H9 (cell line): ENCODE results near the gene CUBN. TPM values are rescaled to one million over a fixed set of nuclear protein-coding genes. Genes with fewer than 3 reads are reported as not detected.

Experiments
- DNase-seq: peaks from one replicate; pipeline ENCODE4 v3.0.0-alpha.2; 2017
- H2AFZ ChIP-seq: one replicate; pipeline ENCODE4 v1.6.1; 2013; ENCODE audit warnings: mild to moderate bottlenecking, low read length, control low read depth, moderate library complexity
- H2AK5ac ChIP-seq: 2 replicates; pipeline ENCODE4 v1.6.1; 2013; ENCODE audit warnings: low read length, control low read depth, mixed read lengths; ENCODE audit not compliant: insufficient read length
- H2BK120ac ChIP-seq: one replicate; pipeline ENCODE4 v1.6.1; 2013; ENCODE audit warnings: low read depth, mild to moderate bottlenecking, low read length, control low read depth, inconsistent platforms; ENCODE audit not compliant: poor library complexity, severe bottlenecking
- H2BK12ac ChIP-seq: 2 replicates; pipeline ENCODE4 v1.6.1; 2013; ENCODE audit warnings: low read length, control low read depth, mixed read lengths, low read depth; ENCODE audit not compliant: insufficient read length
- H2BK15ac ChIP-seq: 2 replicates; pipeline ENCODE4 v1.6.1; 2013; ENCODE audit warnings: low read depth, low read length, control low read depth
- H2BK20ac ChIP-seq: one replicate; pipeline ENCODE4 v1.6.1; 2013; ENCODE audit warnings: low read depth, mild to moderate bottlenecking, low read length, control low read depth, inconsistent platforms; ENCODE audit not compliant: poor library complexity, severe bottlenecking
- H2BK5ac ChIP-seq: 2 replicates; pipeline ENCODE4 v1.6.1; 2013; ENCODE audit warnings: low read length, control low read depth, mixed read lengths; ENCODE audit not compliant: insufficient read length
- H3K14ac ChIP-seq: 2 replicates; pipeline ENCODE4 v1.6.1; 2013; ENCODE audit warnings: low read length, control low read depth; ENCODE audit not compliant: insufficient read depth
- H3K18ac ChIP-seq: 2 replicates; pipeline ENCODE4 v1.6.1; 2013; ENCODE audit warnings: low read depth, mild to moderate bottlenecking, mixed read lengths, low read length, control low read depth; ENCODE audit not compliant: insufficient read length
- H3K23ac ChIP-seq: 2 replicates; pipeline ENCODE4 v1.6.1; 2013; ENCODE audit warnings: low read length, control low read depth, mixed read lengths, low read depth; ENCODE audit not compliant: insufficient read length
- H3K23me2 ChIP-seq: 2 replicates; pipeline ENCODE4 v1.6.1; 2013; ENCODE audit warnings: low read depth, mild to moderate bottlenecking, mixed read lengths, low read length, control low read depth; ENCODE audit not compliant: insufficient read length, poor library complexity, severe bottlenecking
- H3K27ac ChIP-seq: 2 replicates; pipeline ENCODE4 v1.5.1; 2013; ENCODE audit warnings: low read length, control low read depth, mixed read lengths, low read depth; ENCODE audit not compliant: insufficient read length
- H3K27me3 ChIP-seq: 2 replicates; pipeline ENCODE4 v1.6.1; 2013; ENCODE audit warnings: low read length, control low read depth, inconsistent platforms; ENCODE audit not compliant: insufficient read depth
- H3K4ac ChIP-seq: 2 replicates; pipeline ENCODE4 v1.6.1; 2013; ENCODE audit warnings: low read depth, mild to moderate bottlenecking, control low read depth, inconsistent platforms, low read length, moderate library complexity
- H3K4me1 ChIP-seq: 2 replicates; pipeline ENCODE4 v1.6.1; 2013; ENCODE audit warnings: low read length, control low read depth, inconsistent platforms; ENCODE audit not compliant: insufficient read depth
- H3K4me2 ChIP-seq: 2 replicates; pipeline ENCODE4 v1.6.1; 2013; ENCODE audit warnings: low read length, control low read depth, mixed read lengths; ENCODE audit not compliant: insufficient read length, insufficient read depth
- H3K56ac ChIP-seq: 2 replicates; pipeline ENCODE4 v1.6.1; 2013; ENCODE audit warnings: low read depth, mild to moderate bottlenecking, mixed read lengths, low read length, control low read depth; ENCODE audit not compliant: insufficient read length
- H3K79me1 ChIP-seq: 2 replicates; pipeline ENCODE4 v1.6.1; 2013; ENCODE audit warnings: low read depth, mild to moderate bottlenecking, moderate library complexity, low read length, control low read depth, inconsistent platforms; ENCODE audit not compliant: insufficient read depth, poor library complexity, severe bottlenecking
- H3K79me2 ChIP-seq: 2 replicates; pipeline ENCODE4 v1.6.1; 2013; ENCODE audit warnings: low read length, control low read depth, inconsistent platforms; ENCODE audit not compliant: insufficient read depth
- H3K9ac ChIP-seq: 2 replicates; pipeline ENCODE4 v1.6.1; 2013; ENCODE audit warnings: low read length, control low read depth, mixed read lengths; ENCODE audit not compliant: insufficient read length; ENCODE audit errors: extremely low read depth
- H3K9me3 ChIP-seq: one replicate; pipeline ENCODE4 v1.6.1; 2013; ENCODE audit warnings: low read depth, low read length, inconsistent platforms; ENCODE audit not compliant: control insufficient read depth
- H3T11ph ChIP-seq: one replicate; pipeline ENCODE4 v1.6.1; 2013; ENCODE audit warnings: mild to moderate bottlenecking, low read length, control low read depth, inconsistent platforms
- H4K20me1 ChIP-seq: one replicate; pipeline ENCODE4 v1.6.1; 2013; ENCODE audit not compliant: control insufficient read depth, insufficient read length, insufficient read depth
- H4K5ac ChIP-seq: 2 replicates; pipeline ENCODE4 v1.6.1; 2013; ENCODE audit warnings: low read depth, mild to moderate bottlenecking, mixed read lengths, low read length, control low read depth; ENCODE audit not compliant: insufficient read length
- H4K8ac ChIP-seq: replicated peaks from 2 replicates; pipeline ENCODE4 v1.6.1; 2013; ENCODE audit warnings: low read length, control low read depth, mixed read lengths, low read depth; ENCODE audit not compliant: insufficient read length
- H4K91ac ChIP-seq: 2 replicates; pipeline ENCODE4 v1.6.1; 2013; ENCODE audit warnings: low read depth, mild to moderate bottlenecking, moderate library complexity, mixed read lengths, low read length, control low read depth; ENCODE audit not compliant: insufficient read length
- H3K27ac Mint-ChIP-seq, 3 experiments: 2 replicates in 2 of 3; 3 replicates in 1 of 3; pipeline ENCODE4 v1.8.0; 2020 to 2021; ENCODE audit warnings: mixed read lengths in 3 of 3, mild to moderate bottlenecking in 1 of 3, moderate library complexity in 1 of 3
- H3K27me3 Mint-ChIP-seq: 2 replicates; pipeline ENCODE4 v1.8.0; 2021; ENCODE audit warnings: low read depth, mild to moderate bottlenecking, moderate library complexity, mixed read lengths
- H3K36me3 Mint-ChIP-seq, 3 experiments: 2 replicates in 2 of 3; 3 replicates in 1 of 3; pipeline ENCODE4 v1.8.0; 2020 to 2021; ENCODE audit warnings: low read depth in 3 of 3, mixed read lengths in 3 of 3; ENCODE audit not compliant: insufficient read depth in 1 of 3
- H3K4me1 Mint-ChIP-seq, 2 experiments: 2 replicates each; pipeline ENCODE4 v1.8.0; 2020; ENCODE audit warnings: mixed read lengths in 2 of 2
- H3K4me3 Mint-ChIP-seq, 2 experiments: 2 replicates in 1 of 2; 3 replicates in 1 of 2; pipeline ENCODE4 v1.8.0; 2020 to 2021; ENCODE audit warnings: mild to moderate bottlenecking in 2 of 2, mixed read lengths in 2 of 2, moderate library complexity in 1 of 2
- H3K9me3 Mint-ChIP-seq, 2 experiments: 2 replicates in 1 of 2; 3 replicates in 1 of 2; pipeline ENCODE4 v1.8.0; 2020; ENCODE audit warnings: mild to moderate bottlenecking in 2 of 2, mixed read lengths in 2 of 2, moderate library complexity in 1 of 2
- WGBS: extraction: QIAGEN DNeasy Blood & Tissue Kit; methylation state at CpG from one replicate; pipeline ENCODE4 v1.1.7; 2013; ENCODE audit warnings: missing lambda C conversion rate, low lambda C conversion rate, mixed read lengths; ENCODE audit not compliant: insufficient read length; ENCODE audit errors: extremely low coverage; 5-methylcytosine and 5-hydroxymethylcytosine counted together
- total RNA-seq: library from RNA; stranded (reverse); gene quantifications from 2 replicates; pipeline ENCODE4 v1.2.1, GENCODE V29; 2021
- TF ChIP-seq, protein P1 (sequence below): fragments of 200-600 bp; sonication (generic); conservative IDR thresholded peaks from 3 replicates; pipeline ENCODE4 v1.8.0; 2021; ENCODE audit warnings: antibody characterized with exemption, mild to moderate bottlenecking

The CUBN gene
- total RNA-seq, 1 experiment from 2014 or later = 0.26 TPM

DNA sequence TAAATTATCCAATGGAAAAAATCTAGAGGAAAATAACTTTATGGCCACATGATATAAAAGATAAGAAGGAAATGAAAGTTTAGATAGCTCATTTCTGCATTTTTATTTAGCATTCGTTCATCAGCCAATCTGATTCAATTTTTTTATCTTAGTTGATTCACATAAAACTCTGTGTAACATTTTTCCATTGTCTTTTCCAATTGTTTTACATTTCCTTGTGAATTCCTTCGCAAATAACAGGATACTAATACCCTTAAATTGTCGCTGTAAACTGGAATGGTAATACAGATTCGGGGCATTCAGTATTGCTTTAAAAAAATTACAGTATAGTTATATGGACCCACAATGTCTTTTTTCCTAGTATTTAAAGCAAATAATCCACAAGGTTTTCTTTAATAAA, 136.4 kb downstream of the CUBN start:
- Histone ChIP-seq H3K18ac (no peak overlapping the region), H2BK5ac (no peak overlapping the region), H3K9me3 (no peaks in the 10 kb centered on the region), H3K23me2 (no peaks in the 10 kb centered on the region), H4K91ac (no peak overlapping the region), H3K79me1 (no peaks in the 10 kb centered on the region), H2AFZ (no peak overlapping the region), H3K27ac (no peak overlapping the region), H3K4me1 (no peaks in the 10 kb centered on the region), H3K27me3 (no peaks in the 10 kb centered on the region), H3K14ac (no peak overlapping the region), H3K79me2 (no peaks in the 10 kb centered on the region), H2BK120ac (no peak overlapping the region), H3K4ac (no peak overlapping the region), H3K23ac (no peak overlapping the region), H3K4me2 (no peak overlapping the region), H3T11ph (no peak overlapping the region), H2BK12ac (no peak overlapping the region), H2BK20ac (no peak overlapping the region), H3K56ac (no peak overlapping the region), H2BK15ac (no peak overlapping the region), H4K20me1 (no peaks in the 10 kb centered on the region), H2AK5ac (no peak overlapping the region), H4K8ac (no peak overlapping the region), H3K9ac (no peak overlapping the region), H4K5ac (no peak overlapping the region)
- DNase-seq = no peak
- no peaks in the 10 kb centered on the region for H3K27me3 Mint-ChIP-seq
- WGBS = no CpG with 5 or more reads among the region's 4 CpGs
- peaks cover 9% of the 10 kb centered on the region in 2 experiments; a peak in 3 of 4 replicates for H3K4me1 Mint-ChIP-seq
- TF ChIP-seq, protein P1, sequence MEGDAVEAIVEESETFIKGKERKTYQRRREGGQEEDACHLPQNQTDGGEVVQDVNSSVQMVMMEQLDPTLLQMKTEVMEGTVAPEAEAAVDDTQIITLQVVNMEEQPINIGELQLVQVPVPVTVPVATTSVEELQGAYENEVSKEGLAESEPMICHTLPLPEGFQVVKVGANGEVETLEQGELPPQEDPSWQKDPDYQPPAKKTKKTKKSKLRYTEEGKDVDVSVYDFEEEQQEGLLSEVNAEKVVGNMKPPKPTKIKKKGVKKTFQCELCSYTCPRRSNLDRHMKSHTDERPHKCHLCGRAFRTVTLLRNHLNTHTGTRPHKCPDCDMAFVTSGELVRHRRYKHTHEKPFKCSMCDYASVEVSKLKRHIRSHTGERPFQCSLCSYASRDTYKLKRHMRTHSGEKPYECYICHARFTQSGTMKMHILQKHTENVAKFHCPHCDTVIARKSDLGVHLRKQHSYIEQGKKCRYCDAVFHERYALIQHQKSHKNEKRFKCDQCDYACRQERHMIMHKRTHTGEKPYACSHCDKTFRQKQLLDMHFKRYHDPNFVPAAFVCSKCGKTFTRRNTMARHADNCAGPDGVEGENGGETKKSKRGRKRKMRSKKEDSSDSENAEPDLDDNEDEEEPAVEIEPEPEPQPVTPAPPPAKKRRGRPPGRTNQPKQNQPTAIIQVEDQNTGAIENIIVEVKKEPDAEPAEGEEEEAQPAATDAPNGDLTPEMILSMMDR = no peak
- H3K9me3 Mint-ChIP-seq = 0 out of 5 replicates have a peak, but pooled peaks cover 0 to 1% of the 10 kb centered on the region in 2 experiments
- H3K4me3 Mint-ChIP-seq = no peak overlapping the region
- no peak overlapping the region for H3K27ac Mint-ChIP-seq
- H3K36me3 Mint-ChIP-seq = no peaks in the 10 kb centered on the region
